ENCODE results near the gene SPOCD1.
A peak's percentile ranks its signal among the peaks of the same experiment; 100 is the strongest.

The SPOCD1 gene

GRCh38 chr1:31768939-31769704 lies 46.7 kb downstream of the SPOCD1 start:
- DNase-seq, result no peak

DNA sequence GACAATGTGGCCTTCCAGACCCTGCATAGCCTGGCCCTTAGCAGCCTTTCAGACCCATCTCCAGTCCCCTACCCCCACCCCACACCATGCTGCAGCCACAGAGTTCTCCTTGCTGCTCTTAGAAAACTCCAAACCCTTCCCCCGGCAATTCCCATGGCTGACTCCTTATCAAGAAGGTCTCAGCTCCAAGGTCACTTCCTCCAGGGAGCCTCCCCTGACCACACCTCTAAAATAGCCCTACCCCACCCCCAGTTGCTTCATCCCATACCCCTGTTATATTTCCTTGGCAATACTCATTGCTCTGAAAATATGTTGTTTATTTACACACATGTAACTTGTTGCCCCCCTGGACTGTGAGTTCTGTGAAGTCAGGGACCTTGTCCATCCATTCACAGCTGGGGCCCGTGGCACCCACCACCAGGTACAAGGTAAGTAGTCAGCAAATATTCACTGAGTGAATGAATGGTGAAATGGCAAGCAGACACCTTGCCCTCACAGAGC lies 47.4 kb downstream of the SPOCD1 start:
- no peak for DNase-seq

DNA sequence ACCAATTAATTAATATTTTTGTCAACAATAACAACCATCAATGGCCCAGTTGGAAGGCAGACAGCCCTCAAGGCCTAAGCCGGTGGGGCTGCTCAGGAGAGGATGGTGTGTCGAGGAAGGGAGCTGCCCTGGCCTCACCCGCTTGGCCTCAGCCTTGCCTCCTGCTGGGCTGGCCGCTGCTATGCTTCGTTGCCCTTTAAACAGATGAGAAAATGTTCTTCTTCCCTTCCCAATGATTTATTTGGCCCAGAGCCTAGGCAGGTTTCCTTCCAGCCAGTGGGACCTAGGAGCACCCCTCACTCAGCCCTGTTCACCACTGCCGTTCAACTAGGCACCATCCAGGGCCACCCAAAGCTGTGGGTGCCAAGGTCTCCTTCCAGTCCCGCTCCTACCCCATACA lies 48.6 kb downstream of the SPOCD1 start:
- no peak for DNase-seq

- DNase-seq, result peak in 1 of 2 experiments; percentile 39
Measured at GRCh38 chr1:31765516-31765915, 50.3 kb downstream of the SPOCD1 start.

GRCh38 chr1:31765041-31765467 lies 50.8 kb downstream of the SPOCD1 start:
- DNase-seq, result peak; percentile 54 to 78

- peak in 1 of 2 experiments; percentile 63 for DNase-seq
Measured at GRCh38 chr1:31764312-31765040, 51.3 kb downstream of the SPOCD1 start, which contains the start of gene ADGRB2. Gene ADGRB2 (minus strand): TSS chr1:31764340. CDS start chr1:31757221, 7,119 bp downstream.

DNA sequence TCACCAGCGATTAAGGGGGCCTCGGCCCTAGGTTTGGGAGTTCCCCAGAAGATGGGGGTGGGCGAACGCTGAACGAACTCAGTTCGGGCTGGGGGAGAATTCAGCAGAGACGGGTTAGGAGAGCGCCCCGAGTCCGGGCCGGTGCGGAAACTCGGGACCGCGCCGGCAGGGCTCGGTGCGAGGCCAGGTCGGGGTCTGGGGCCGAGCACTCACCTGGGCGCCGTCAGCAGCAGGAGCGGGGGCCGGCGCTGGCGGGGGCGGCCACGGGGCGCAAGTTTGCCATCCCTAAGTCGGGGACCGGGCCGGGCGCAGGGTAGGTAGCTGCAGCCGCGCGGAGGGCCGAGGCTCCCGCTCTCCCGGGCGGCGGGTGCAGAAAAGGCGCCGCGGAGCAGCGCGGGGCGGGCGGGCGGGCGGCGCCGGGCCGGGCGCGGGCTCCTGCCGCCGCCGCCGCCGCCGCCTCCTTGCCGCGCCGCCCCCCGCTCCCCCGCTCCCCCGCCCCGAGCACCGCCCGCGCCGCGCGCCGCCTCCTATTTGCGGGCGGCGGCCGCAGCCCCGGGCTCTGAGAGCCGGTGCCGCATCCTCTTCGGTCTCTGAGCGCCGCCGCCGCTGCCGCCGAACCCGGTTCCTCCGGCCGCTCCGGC lies 52.0 kb downstream of the SPOCD1 start:
- DNase-seq, result no peak

DNA sequence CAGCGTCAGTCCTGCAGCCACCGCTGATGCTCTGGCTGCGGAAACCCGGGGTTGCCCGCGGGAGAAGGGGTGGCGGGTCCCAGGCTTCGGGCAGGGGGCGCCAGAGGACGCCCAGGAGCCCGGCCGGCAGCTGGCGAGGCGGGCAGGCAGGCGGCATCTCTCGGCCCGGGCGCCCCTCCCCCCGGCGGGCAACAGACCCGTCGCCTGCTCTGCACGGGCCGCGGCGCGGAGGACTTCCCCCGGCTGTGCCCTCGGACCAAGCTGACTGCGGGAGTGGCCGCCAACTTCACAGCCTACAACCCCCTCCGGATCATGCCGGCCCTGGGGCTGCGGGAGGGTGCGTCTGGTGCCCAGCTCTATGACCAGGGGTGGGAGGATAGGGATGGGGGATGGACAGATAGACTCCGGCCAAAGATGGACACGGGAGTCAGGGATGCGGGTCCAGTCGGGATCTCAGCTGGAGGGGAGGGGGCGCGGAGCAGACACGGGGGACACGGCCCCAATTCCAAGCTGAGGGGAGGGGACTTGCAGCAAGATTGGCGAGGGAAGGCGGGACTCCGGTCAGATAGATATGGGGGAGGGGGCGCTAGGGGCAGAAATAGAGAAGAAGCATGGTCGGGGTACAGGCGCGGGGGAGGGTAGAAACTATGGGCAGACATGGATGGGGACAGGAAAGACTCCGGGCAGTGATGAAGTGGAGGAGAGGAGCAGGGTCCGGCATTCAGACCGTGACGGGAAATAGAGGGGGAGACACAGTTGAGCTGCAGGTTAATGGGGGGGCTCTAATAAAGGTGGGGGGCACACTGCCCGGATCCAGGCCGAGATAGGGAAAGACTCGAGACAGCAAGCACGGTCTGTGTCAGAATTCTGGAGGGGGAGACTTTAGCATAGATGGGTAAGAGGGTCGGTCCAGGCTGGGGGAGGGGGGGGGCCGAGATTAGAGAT lies 52.8 kb downstream of the SPOCD1 start:
- peak; percentile 88 to 93 for DNase-seq

- no peak for DNase-seq
Measured at GRCh38 chr1:31762323-31762722, 53.5 kb downstream of the SPOCD1 start.

GRCh38 chr1:31761883-31762282 lies 53.9 kb downstream of the SPOCD1 start:
- peak in 1 of 2 experiments; percentile 30 for DNase-seq

DNA sequence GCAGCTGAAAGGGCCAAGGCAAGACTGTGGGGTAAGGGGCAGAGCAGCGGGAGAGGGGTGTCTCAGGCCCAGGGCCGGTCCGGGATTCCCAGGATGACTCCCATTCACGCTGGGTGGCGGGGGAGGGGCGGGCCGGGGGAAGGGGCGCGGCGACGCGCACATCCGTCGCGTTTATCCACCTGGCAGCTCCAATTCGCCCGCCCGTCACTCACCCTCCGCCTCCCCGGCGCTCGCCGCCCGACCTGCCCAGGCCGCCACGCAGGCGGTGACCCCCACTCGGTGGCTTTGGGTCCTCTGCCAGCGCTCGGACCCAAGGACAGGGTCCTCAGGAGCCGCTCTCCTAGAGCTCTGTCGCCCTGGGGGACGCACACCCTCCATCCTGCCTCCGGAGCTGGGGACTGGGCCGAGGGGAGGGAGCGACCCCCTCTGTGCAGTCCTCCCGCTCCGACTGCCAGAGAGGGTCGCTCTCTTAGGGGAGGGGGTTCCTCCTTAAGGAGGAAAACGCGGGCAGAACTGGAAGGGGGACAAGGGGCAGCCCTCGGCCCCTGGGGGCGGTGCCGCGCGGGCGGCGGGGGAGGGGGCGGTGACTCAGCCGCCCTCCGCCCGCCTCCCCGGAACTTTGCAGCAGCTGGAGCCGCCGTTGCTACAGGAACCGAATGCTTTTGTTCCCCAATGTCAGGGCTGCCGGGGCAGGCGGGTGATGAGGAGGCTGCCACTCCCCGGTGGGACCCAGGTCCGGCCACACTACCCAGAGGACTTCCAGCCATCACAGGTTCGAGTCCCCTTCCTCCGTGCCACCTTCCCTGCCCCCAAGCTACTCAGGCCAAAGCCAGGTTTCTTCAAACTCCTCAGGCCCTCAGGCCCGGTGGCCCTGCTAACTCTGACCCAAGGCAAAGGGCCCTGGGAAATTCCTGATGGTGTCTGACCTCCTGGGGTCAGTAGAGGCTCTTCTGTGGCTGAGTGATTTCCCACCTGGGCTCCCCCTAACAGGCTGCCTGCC lies 55.1 kb downstream of the SPOCD1 start:
- peak in 1 of 2 experiments; percentile 30 for DNase-seq

GRCh38 chr1:31759298-31760023 lies 56.4 kb downstream of the SPOCD1 start:
- peak in 1 of 2 experiments; percentile 32 for DNase-seq

GRCh38 chr1:31758823-31759222 lies 57.0 kb downstream of the SPOCD1 start:
- no peak for DNase-seq

- no peak for DNase-seq
Measured at GRCh38 chr1:31757989-31758388, 57.8 kb downstream of the SPOCD1 start.

- DNase-seq, result no peak
Measured at GRCh38 chr1:31757204-31757679, 58.6 kb downstream of the SPOCD1 start.

DNA sequence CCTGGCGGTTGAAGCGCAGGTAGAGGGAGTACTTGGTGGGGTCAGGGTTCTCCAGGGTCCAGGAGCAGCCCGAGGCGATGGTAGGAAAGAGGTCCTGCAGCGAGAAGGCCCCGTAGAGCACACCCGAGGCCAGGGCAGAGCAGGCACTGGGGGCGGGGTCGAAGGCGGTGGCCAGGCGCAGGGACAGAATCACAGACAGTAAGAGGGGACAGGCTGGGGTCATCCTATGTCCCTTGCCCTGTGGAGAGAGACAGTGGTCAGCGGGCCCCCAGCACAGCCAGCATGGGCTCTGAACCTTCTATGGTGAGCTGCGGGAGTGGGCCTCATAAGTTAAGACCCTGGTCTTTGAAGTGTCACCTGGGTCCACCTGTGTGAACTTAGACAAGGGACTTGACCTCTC lies 59.2 kb downstream of the SPOCD1 start:
- DNase-seq, result no peak

DNA sequence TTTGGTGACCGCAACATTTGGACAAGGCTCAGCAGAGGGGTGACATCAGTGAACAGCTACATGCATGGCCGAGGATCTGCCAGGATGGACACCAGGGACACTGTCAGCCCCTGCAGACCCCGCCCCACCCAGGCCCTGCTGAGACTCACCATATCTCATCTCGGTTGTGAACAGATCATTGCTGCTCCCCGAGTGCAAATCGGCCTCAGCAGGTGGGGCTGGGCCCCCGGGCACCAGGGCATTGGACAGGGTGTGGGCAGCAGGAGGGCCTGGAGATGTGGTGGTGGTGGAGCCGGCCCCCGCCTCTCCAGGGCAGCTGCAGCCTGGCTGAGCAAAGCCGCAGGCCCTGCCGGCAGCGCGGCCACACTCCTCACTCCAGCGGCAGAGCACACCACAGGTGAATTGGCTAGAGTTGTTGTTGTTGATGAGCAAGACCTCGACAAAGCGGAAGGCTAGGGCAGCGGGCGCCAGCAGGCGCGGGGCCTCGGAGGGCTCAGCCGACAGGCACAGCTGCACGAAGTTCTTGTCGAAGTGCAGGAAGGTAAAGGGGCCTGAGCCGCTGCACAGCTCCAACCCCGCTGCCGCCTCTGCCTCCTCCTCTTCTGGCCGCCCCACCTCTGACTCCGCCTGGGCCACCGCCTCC lies 59.9 kb downstream of the SPOCD1 start:
- no peak for DNase-seq

GRCh38 chr1:31755197-31755611 lies 60.6 kb downstream of the SPOCD1 start:
- DNase-seq, result no peak

DNA sequence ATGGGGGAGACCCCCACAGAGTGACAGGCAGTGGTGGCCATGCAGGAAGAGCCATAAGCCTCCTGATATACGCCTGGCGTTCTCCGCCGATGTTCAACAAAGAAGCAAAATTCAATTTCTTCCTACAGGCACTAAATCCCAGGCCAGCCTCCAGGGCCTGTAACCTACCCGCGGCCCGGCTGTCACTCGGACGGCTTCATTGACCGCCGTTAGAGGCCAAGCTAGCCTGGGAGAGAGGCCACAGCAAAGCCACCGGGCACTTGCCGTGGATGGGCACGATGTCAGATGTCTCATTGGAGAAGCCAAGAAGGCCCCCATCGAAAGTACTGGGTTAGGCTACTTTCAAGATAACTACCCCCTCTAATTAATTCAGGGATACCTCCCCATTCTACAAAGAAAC lies 61.4 kb downstream of the SPOCD1 start:
- no peak for DNase-seq
